Right lobe of liver (tissue), 6 donors: ENCODE data around the gene NKIRAS2. TPM values are rescaled to one million over a fixed set of nuclear protein-coding genes. Genes with fewer than 3 reads are reported as not detected.

Source experiments
- ATAC-seq, 4 donors: fragments of 200-7000 bp; cut with Tn5 transposase; one replicate each; pipeline ENCODE4 v1.9.1; 2020; ENCODE audit warnings: mild to moderate bottlenecking in 4 of 4, moderate library complexity in 4 of 4
- DNase-seq, 3 donors: peaks; one replicate each; pipeline ENCODE4 v3.0.0-alpha.2; 2020
- H3K27ac ChIP-seq, 3 donors: fragments of 200-600 bp; one replicate each; pipeline ENCODE4 v1.8.0; 2022
- H3K27me3 ChIP-seq, 2 donors: fragments of 200-600 bp; one replicate each; pipeline ENCODE4 v1.8.0; 2022
- H3K36me3 ChIP-seq, 4 donors: fragments of 200-600 bp; sonication (generic) in 1 of 4; one replicate each; pipeline versions ENCODE4 v1.5.1 to v1.8.0; 2017 to 2022; ENCODE audit warnings: control low read depth in 1 of 4
- H3K4me1 ChIP-seq, 4 donors: fragments of 200-600 bp; sonication (generic) in 1 of 4; one replicate each; pipeline versions ENCODE4 v1.5.1 to v1.8.0; 2017 to 2022; ENCODE audit warnings: control low read depth in 1 of 4
- H3K4me3 ChIP-seq, 3 donors: fragments of 200-600 bp; one replicate each; pipeline ENCODE4 v1.8.0; 2022
- H3K9me3 ChIP-seq, 4 donors: fragments of 200-600 bp; sonication (generic) in 1 of 4; one replicate each; pipeline versions ENCODE4 v1.5.1 to v1.8.0; 2017 to 2022; ENCODE audit warnings: control low read depth in 1 of 4
- CTCF ChIP-seq, 4 donors: fragments of 200-600 bp in 3 of 4; fragments of 450-650 bp in 1 of 4; IDR thresholded peaks; one replicate each; pipeline versions ENCODE4 v1.5.1 to v1.8.0; 2016 to 2022; ENCODE audit warnings: antibody characterized with exemption in 4 of 4, mild to moderate bottlenecking in 2 of 4
- POLR2A ChIP-seq: fragments of 450-650 bp; IDR thresholded peaks from one replicate; pipeline ENCODE4 v1.6.1; 2017; ENCODE audit warnings: antibody characterized with exemption, mild to moderate bottlenecking
- WGBS: methylation state at CpG from one replicate; pipeline ENCODE4 v1.1.6; 2018; ENCODE audit warnings: low coverage, low lambda C conversion rate; ENCODE audit not compliant: insufficient coverage; ENCODE audit errors: missing lambda C conversion rate; 5-methylcytosine and 5-hydroxymethylcytosine counted together
- intact Hi-C, 2 donors: fragments of 100-400 bp; cut with DNase I; formaldehyde crosslinking; loops; one replicate each; pipeline versions ENCODE4 v1.11.2 to v1.14.1; 2022
- total RNA-seq, 6 experiments: library from RNA; depleted of rRNA in 2 of 6; stranded (reverse); fragments of >200 nt in 2 of 6; fragmentation: NEBNext Ultra II Directional in 3 of 6; extraction: Animal tissue kit (Norgen Biotek cat#: 25700) in 3 of 6; gene quantifications; one replicate each; pipeline versions ENCODE4 v1.1.0 to v1.2.4, GENCODE V29; 2016 to 2023
- donor health status: DM: no; HTN: yes; CAD: no.
- donor health status: DM: no; HTN: no; CAD: no.
- donor health status: DM: no; HTN: no; CAD: no.
- donor health status: DM: no; HTN: yes; CAD: no.
- donor health status: DM: no; HTN: yes; CAD: no.

The NKIRAS2 gene
- total RNA-seq, 6 experiments from 2014 or later = 11.1 to 27.0 (median 12.3) TPM

- ATAC-seq = peak in 2 of 4 donors; percentile 6 to 7
- DNase-seq = no peak
- WGBS = 1% methylated on average over 12 of the region's 12 CpGs
- intact Hi-C loops = no loop called here
- Histone ChIP-seq H3K36me3 (no peaks in the 10 kb centered on the region), H3K4me1 (peaks cover 0 to 40% (median 11%) of the 10 kb centered on the region in 4 donors), H3K4me3 (peak overlapping the region; percentile 88 to 99 (median 99)), H3K27ac (peak overlapping the region; percentile 85 to 93 (median 90)), H3K9me3 (no peaks in the 10 kb centered on the region), H3K27me3 (no peaks in the 10 kb centered on the region)
- TF ChIP-seq POLR2A = no peak
- TF ChIP-seq CTCF (IDR thresholded peaks at IDR 0.05) = no peak
These were observed 3.5 kb upstream of the NKIRAS2 start for GRCh38 chr17:42016411-42016831.

DNA sequence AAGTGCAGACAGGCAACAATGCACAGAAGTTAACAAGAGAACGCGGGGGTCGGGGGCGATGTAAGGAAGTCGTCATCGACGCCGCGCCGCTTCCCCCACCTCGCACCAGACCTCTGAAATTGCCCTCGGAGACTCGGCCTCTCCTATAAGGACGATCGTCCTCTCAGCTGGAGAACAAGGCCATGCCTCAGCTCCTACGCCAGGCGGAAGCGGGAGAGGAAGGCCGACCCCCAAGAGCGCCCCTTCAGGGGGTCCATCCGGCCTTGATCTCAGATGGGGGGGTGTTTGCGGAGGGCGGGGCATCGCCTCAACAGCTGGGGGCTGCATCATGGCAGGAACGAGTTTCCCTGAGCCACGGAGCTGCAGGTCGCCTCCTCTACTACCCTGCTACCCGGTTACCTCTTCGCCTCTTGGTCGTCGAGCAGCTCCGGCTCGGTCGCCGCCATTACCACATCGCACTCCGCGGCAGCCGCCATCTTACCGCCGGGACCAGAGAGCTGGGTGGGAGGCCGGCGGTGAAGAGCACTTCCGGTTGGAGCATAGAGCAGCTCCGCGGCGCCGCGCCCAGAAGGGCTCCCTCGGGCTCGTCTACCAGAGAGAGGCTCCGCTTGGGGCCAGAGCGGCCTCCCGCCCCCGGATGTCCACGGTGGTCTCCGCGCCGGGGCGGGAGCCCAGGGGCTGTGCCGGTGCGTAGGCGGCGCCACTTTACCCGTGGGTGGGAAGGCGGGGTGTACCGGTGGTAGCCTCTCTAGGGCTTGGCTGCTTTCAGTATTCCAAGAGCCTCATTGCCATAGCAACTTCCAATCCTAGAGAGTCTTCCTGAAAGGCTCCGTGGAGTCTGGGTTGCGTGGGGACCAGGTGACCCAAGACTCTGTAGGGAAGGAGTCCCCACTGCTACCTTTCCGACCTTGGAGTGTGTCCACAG, 2.7 kb upstream of the NKIRAS2 start, which contains the start of gene DNAJC7:
Gene DNAJC7 (minus strand): TSS at position 499 of the 925 bp plus-strand sequence. CDS start 23 bp downstream, at position 476.
- intact Hi-C loops = no loop called here
- peaks cover 0 to 39% (median 8%) of the 10 kb centered on the region in 4 donors for H3K4me1 ChIP-seq
- DNase-seq = peak; percentile 92 to 95 (median 92)
- no peaks in the 10 kb centered on the region for H3K9me3 ChIP-seq
- H3K36me3 ChIP-seq = peaks cover 0 to 1% (median 0%) of the 10 kb centered on the region in 4 donors
- peak within 1 kb of the TSS; percentile 85 to 93 (median 90) for H3K27ac ChIP-seq
- TF ChIP-seq CTCF (IDR thresholded peaks at IDR 0.05) (no peak), POLR2A (peak; percentile 74)
- H3K4me3 ChIP-seq = peak within 1 kb of the TSS; percentile 88 to 99 (median 99)
- 0% methylated on average over 8 of the region's 70 CpGs for WGBS
- ATAC-seq = peak; percentile 92 to 95 (median 93)
- H3K27me3 ChIP-seq = no peaks in the 10 kb centered on the region

GRCh38 chr17:42017866-42018200, 2.1 kb upstream of the NKIRAS2 start:
- peak overlapping the region; percentile 88 to 99 (median 99) for H3K4me3 ChIP-seq
- no peaks in the 10 kb centered on the region for H3K27me3 ChIP-seq
- WGBS = 6% methylated on average over 10 of the region's 11 CpGs
- no peak for ATAC-seq
- DNase-seq = no peak
- intact Hi-C loops = no loop called here
- H3K9me3 ChIP-seq = no peaks in the 10 kb centered on the region
- TF ChIP-seq CTCF (IDR thresholded peaks at IDR 0.05) = no peak
- peak overlapping the region; percentile 85 to 93 (median 90) for H3K27ac ChIP-seq
- H3K4me1 ChIP-seq = peaks cover 0 to 43% (median 8%) of the 10 kb centered on the region in 4 donors
- H3K36me3 ChIP-seq = peaks cover 0 to 8% (median 3%) of the 10 kb centered on the region in 4 donors

GRCh38 chr17:42018339-42018738, 1.6 kb upstream of the NKIRAS2 start:
- intact Hi-C loops = no loop called here
- TF ChIP-seq POLR2A = no peak
- TF ChIP-seq CTCF (IDR thresholded peaks at IDR 0.05) = no peak
- H3K27ac ChIP-seq = no peak overlapping the region
- H3K9me3 ChIP-seq = no peaks in the 10 kb centered on the region
- no peak overlapping the region for H3K4me3 ChIP-seq
- no peaks in the 10 kb centered on the region for H3K27me3 ChIP-seq
- no CpG with 5 or more reads among the region's 3 CpGs for WGBS
- H3K4me1 ChIP-seq = peaks cover 0 to 48% (median 10%) of the 10 kb centered on the region in 4 donors
- ATAC-seq (no peak), DNase-seq (no peak)
- peaks cover 0 to 8% (median 4%) of the 10 kb centered on the region in 4 donors for H3K36me3 ChIP-seq
